ENCODE measurements around the gene C1QTNF7.

DNA sequence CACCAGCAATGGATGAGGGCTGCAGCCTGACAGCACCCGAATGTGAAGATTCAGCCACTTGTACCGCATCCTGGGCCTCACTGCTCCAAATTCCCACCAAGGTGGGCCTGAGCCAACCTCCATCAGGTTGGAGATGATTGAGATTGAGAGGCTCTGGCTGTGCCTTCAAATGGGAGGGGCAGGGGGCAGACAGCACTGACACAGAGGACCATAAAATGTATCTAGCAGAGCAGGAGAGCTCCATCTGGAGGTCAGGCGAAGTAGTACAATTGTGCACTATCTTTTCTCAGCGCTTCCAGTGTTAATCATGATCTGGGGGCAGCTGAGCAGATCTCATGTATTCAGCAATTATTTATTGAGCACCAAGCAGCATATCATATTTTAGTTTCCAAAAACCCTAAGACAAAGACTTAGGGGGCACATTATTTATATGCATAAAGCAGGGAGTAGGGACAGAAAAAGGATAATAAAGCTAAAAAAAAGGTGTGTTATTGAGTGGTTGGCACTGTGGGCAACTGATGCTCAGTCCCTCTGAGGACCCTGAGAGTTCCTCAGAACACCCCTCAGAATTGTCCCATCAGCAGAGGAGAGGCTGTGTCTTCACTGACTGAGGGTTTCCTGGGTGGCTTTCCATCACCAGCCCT lies 31.6 kb upstream of the C1QTNF7 start:
- TF ChIP-seq, protein P1, sequence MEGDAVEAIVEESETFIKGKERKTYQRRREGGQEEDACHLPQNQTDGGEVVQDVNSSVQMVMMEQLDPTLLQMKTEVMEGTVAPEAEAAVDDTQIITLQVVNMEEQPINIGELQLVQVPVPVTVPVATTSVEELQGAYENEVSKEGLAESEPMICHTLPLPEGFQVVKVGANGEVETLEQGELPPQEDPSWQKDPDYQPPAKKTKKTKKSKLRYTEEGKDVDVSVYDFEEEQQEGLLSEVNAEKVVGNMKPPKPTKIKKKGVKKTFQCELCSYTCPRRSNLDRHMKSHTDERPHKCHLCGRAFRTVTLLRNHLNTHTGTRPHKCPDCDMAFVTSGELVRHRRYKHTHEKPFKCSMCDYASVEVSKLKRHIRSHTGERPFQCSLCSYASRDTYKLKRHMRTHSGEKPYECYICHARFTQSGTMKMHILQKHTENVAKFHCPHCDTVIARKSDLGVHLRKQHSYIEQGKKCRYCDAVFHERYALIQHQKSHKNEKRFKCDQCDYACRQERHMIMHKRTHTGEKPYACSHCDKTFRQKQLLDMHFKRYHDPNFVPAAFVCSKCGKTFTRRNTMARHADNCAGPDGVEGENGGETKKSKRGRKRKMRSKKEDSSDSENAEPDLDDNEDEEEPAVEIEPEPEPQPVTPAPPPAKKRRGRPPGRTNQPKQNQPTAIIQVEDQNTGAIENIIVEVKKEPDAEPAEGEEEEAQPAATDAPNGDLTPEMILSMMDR (IDR thresholded peaks at IDR 0.05; ENCODE audit: borderline replicate concordance, extremely low read depth, low read length, poor library complexity, severe bottlenecking), result peak; percentile 85
- TF ChIP-seq EZH2 (IDR thresholded peaks at IDR 0.05; ENCODE audit: borderline replicate concordance, low read depth, low read length, severe bottlenecking), result no peak

Measured in DND-41 (cell line).